ENCODE measurements around the gene MYMX. TPM values are rescaled to one million over a fixed set of nuclear protein-coding genes. Genes with fewer than 3 reads are reported as not detected.

Gene MYMX
- total RNA-seq, 1 donor from 2014 or later: not detected

- H3K36me3 Mint-ChIP-seq (ENCODE audit: low read depth, unreplicated experiment): peaks cover 43% of the 10 kb centered on the region
- Histone ChIP-seq H3K4me1 (ENCODE audit: insufficient read depth, low read length) (peaks cover 22% of the 10 kb centered on the region), H3K4me2 (ENCODE audit: low read length) (peak overlapping the region; percentile 23), H3K4me3 (ENCODE audit: insufficient read depth, low read depth, low read length) (no peak overlapping the region), H3K36me3 (ENCODE audit: insufficient read depth, low read length) (peaks cover 60% of the 10 kb centered on the region), H3K9me3 (ENCODE audit: insufficient read depth, low read depth, low read length) (no peaks in the 10 kb centered on the region), H3K27me3 (ENCODE audit: insufficient read depth, low read length) (no peaks in the 10 kb centered on the region), H3K27ac (ENCODE audit: low read depth, low read length) (no peak overlapping the region), H3K9ac (ENCODE audit: low read length) (no peak overlapping the region), H4K20me1 (ENCODE audit: insufficient read depth, low read length) (peaks cover 100% of the 10 kb centered on the region), H2AFZ (ENCODE audit: low read depth, low read length) (no peak overlapping the region), H3K79me2 (ENCODE audit: insufficient read depth, low read length) (peaks cover 96% of the 10 kb centered on the region)
- FAIRE-seq: no peak
- DNase-seq (ENCODE audit: low read depth): no peak
- peak overlapping the region; percentile 13 for H3K27ac Mint-ChIP-seq (ENCODE audit: unreplicated experiment)
- no peak for TF ChIP-seq CTCF (IDR thresholded peaks at IDR 0.05; ENCODE audit: insufficient read depth, low read depth, low read length)
- TF ChIP-seq EZH2 (IDR thresholded peaks at IDR 0.05; ENCODE audit: insufficient read depth, low read length): no peak
- peaks cover 57% of the 10 kb centered on the region for H3K4me1 Mint-ChIP-seq (ENCODE audit: low read depth, unreplicated experiment)
- H3K4me3 Mint-ChIP-seq (ENCODE audit: unreplicated experiment): no peak overlapping the region
- no peaks in the 10 kb centered on the region for H3K27me3 Mint-ChIP-seq (ENCODE audit: low read depth, unreplicated experiment)
- peaks cover 3% of the 10 kb centered on the region for H3K9me3 Mint-ChIP-seq (ENCODE audit: unreplicated experiment)
Measured at GRCh38 chr6:44251576-44252524, 35.1 kb downstream of the MYMX start.

- no peak for FAIRE-seq
- H3K27me3 Mint-ChIP-seq (ENCODE audit: low read depth, unreplicated experiment): no peaks in the 10 kb centered on the region
Measured at GRCh38 chr6:44253307-44254101, 36.8 kb downstream of the MYMX start.

More at GRCh38 chr6:44253307-44254101, 36.8 kb downstream of the MYMX start:
- H3K36me3 ChIP-seq (ENCODE audit: insufficient read depth, low read length): peaks cover 55% of the 10 kb centered on the region
- no peak overlapping the region for H3K27ac ChIP-seq (ENCODE audit: low read depth, low read length)
- H3K4me3 Mint-ChIP-seq (ENCODE audit: unreplicated experiment): peak overlapping the region; percentile 72
- H3K9me3 Mint-ChIP-seq (ENCODE audit: unreplicated experiment): no peaks in the 10 kb centered on the region
- DNase-seq (ENCODE audit: low read depth): no peak
- peaks cover 83% of the 10 kb centered on the region for H3K79me2 ChIP-seq (ENCODE audit: insufficient read depth, low read length)
- H4K20me1 ChIP-seq (ENCODE audit: insufficient read depth, low read length): peaks cover 84% of the 10 kb centered on the region
- peak overlapping the region; percentile 56 for H3K27ac Mint-ChIP-seq (ENCODE audit: unreplicated experiment)
- no peak overlapping the region for H3K4me3 ChIP-seq (ENCODE audit: insufficient read depth, low read depth, low read length)
- H3K4me1 ChIP-seq (ENCODE audit: insufficient read depth, low read length): peaks cover 28% of the 10 kb centered on the region
- peaks cover 37% of the 10 kb centered on the region for H3K36me3 Mint-ChIP-seq (ENCODE audit: low read depth, unreplicated experiment)
- H3K4me2 ChIP-seq (ENCODE audit: low read length): peak overlapping the region; percentile 5
- peak overlapping the region; percentile 18 for H3K9ac ChIP-seq (ENCODE audit: low read length)
- H2AFZ ChIP-seq (ENCODE audit: low read depth, low read length): no peak overlapping the region
- no peaks in the 10 kb centered on the region for H3K9me3 ChIP-seq (ENCODE audit: insufficient read depth, low read depth, low read length)
- H3K4me1 Mint-ChIP-seq (ENCODE audit: low read depth, unreplicated experiment): peaks cover 62% of the 10 kb centered on the region
- TF ChIP-seq CTCF (IDR thresholded peaks at IDR 0.05; ENCODE audit: insufficient read depth, low read depth, low read length) (peak; percentile 21), EZH2 (IDR thresholded peaks at IDR 0.05; ENCODE audit: insufficient read depth, low read length) (no peak)
- no peaks in the 10 kb centered on the region for H3K27me3 ChIP-seq (ENCODE audit: insufficient read depth, low read length)
